Measurements from ENCODE around the gene GP1BB. TPM values are rescaled to one million over a fixed set of nuclear protein-coding genes. Genes with fewer than 3 reads are reported as not detected.

GP1BB gene
- polyA plus RNA-seq, 1 donor from 2014 or later: 42.0 TPM

DNA sequence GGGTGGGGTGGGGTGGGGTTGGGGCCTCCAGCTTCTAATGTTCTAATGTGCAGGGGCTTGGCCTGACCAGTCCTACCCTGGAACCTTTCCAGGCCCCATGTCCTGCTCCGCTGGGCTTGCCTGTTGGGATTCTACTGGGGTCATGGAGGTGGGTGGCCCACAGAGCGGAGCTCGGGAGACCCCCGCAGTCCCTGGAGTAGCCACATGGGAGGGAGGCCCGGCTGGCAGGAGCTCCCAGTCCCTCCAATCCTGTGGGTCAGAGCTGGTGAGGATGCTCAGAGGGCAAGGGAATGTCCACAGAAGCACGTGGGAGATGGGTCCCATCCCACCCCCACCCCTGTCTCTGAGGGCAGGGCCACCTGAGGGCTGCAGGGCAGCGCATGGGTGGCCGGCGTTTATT is 6.2 kb upstream of the GP1BB start:
- H3K4me3 ChIP-seq (ENCODE audit: low read length): peak overlapping the region; percentile 99
- H3K4me2 ChIP-seq (ENCODE audit: low read length): no peak overlapping the region
- H3K36me3 ChIP-seq (ENCODE audit: insufficient read depth, low read length): peaks cover 14% of the 10 kb centered on the region
- H3K9ac ChIP-seq (ENCODE audit: low read length): no peak overlapping the region
- no peaks in the 10 kb centered on the region for H3K9me2 ChIP-seq (ENCODE audit: insufficient read depth, low read length)
- no peak for TF ChIP-seq RAD21 (conservative IDR thresholded peaks at IDR 0.05)
- peaks cover 45% of the 10 kb centered on the region for H3K27me3 ChIP-seq (ENCODE audit: insufficient read depth, low read depth, low read length)
- H2AFZ ChIP-seq (ENCODE audit: low read depth, low read length): no peak overlapping the region
- H3K79me2 ChIP-seq (replicated peaks; ENCODE audit: insufficient read depth, low read length): peaks cover 8% of the 10 kb centered on the region
- H4K20me1 ChIP-seq (ENCODE audit: insufficient read depth): peaks cover 34% of the 10 kb centered on the region
- no peaks in the 10 kb centered on the region for H3K9me3 ChIP-seq (ENCODE audit: low read length)
- no peaks in the 10 kb centered on the region for H3F3A ChIP-seq (ENCODE audit: insufficient read depth, low read length, poor library complexity, severe bottlenecking)
- no peak overlapping the region for H3K27ac ChIP-seq (ENCODE audit: low read length)

DNA sequence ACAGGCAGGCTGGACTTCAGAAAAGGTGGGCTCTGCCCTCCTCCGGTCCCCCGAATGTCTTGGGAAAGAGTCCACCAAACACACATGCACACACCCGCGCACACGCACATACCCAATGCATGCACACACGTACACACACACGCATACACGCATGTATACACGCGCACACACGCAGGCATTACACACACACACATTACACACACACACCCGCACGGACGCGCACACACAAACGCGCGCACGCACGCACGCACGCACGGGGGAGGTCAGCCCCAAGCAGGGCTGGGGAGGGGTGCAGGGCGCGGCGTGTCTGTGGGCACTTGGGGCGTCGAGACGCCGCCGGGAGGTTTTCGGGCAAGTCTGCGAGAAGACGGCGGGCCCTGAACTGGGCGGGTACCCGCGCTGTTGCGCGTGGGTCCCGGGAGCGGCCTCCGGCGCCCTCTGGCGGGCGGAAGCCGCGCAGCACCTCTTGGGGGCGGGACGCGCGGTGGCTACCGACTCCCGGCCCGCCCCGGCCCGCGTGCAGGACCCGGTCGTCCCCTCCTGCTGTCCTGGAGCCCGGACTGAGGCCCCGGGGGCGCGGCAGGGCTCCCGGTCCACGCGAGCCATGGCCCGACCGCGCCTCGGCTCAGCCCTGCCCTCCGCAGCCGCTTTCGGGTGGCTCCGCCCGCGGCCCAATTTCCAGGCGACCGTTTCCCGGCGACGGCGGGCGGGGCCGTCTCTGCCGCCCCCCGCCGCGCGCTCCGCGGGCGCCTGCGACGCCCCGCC is 5.5 kb upstream of the GP1BB start:
- Histone ChIP-seq H3K27ac (ENCODE audit: low read length) (no peak overlapping the region), H3K4me3 (ENCODE audit: low read length) (peak overlapping the region; percentile 99), H3K9ac (ENCODE audit: low read length) (peak overlapping the region; percentile 29), H3K9me3 (ENCODE audit: low read length) (no peaks in the 10 kb centered on the region), H4K20me1 (ENCODE audit: insufficient read depth) (peaks cover 40% of the 10 kb centered on the region), H2AFZ (ENCODE audit: low read depth, low read length) (no peak overlapping the region), H3F3A (ENCODE audit: insufficient read depth, low read length, poor library complexity, severe bottlenecking) (no peaks in the 10 kb centered on the region), H3K36me3 (ENCODE audit: insufficient read depth, low read length) (peaks cover 14% of the 10 kb centered on the region), H3K79me2 (replicated peaks; ENCODE audit: insufficient read depth, low read length) (peaks cover 8% of the 10 kb centered on the region), H3K9me2 (ENCODE audit: insufficient read depth, low read length) (no peaks in the 10 kb centered on the region), H3K27me3 (ENCODE audit: insufficient read depth, low read depth, low read length) (peaks cover 52% of the 10 kb centered on the region), H3K4me2 (ENCODE audit: low read length) (no peak overlapping the region)
- TF ChIP-seq POLR2AphosphoS5 (IDR thresholded peaks at IDR 0.05) (no peak), SMC3 (conservative IDR thresholded peaks at IDR 0.05; ENCODE audit: poor library complexity) (peak; percentile 71), RAD21 (conservative IDR thresholded peaks at IDR 0.05) (peak; percentile 71), TAF1 (IDR thresholded peaks at IDR 0.05; ENCODE audit: low read depth) (no peak), EZH2 (IDR thresholded peaks at IDR 0.05; ENCODE audit: borderline replicate concordance, insufficient read depth, low read length, poor library complexity, severe bottlenecking) (no peak), MXI1 (conservative IDR thresholded peaks at IDR 0.05; ENCODE audit: poor library complexity, severe bottlenecking) (peak; percentile 41), EP300 (conservative IDR thresholded peaks at IDR 0.05; ENCODE audit: poor library complexity, severe bottlenecking) (peak; percentile 25)
- TF ChIP-seq, protein P1, sequence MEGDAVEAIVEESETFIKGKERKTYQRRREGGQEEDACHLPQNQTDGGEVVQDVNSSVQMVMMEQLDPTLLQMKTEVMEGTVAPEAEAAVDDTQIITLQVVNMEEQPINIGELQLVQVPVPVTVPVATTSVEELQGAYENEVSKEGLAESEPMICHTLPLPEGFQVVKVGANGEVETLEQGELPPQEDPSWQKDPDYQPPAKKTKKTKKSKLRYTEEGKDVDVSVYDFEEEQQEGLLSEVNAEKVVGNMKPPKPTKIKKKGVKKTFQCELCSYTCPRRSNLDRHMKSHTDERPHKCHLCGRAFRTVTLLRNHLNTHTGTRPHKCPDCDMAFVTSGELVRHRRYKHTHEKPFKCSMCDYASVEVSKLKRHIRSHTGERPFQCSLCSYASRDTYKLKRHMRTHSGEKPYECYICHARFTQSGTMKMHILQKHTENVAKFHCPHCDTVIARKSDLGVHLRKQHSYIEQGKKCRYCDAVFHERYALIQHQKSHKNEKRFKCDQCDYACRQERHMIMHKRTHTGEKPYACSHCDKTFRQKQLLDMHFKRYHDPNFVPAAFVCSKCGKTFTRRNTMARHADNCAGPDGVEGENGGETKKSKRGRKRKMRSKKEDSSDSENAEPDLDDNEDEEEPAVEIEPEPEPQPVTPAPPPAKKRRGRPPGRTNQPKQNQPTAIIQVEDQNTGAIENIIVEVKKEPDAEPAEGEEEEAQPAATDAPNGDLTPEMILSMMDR (IDR thresholded peaks at IDR 0.05; ENCODE audit: poor library complexity, severe bottlenecking): peak; percentile 94
- TF ChIP-seq, protein P2, sequence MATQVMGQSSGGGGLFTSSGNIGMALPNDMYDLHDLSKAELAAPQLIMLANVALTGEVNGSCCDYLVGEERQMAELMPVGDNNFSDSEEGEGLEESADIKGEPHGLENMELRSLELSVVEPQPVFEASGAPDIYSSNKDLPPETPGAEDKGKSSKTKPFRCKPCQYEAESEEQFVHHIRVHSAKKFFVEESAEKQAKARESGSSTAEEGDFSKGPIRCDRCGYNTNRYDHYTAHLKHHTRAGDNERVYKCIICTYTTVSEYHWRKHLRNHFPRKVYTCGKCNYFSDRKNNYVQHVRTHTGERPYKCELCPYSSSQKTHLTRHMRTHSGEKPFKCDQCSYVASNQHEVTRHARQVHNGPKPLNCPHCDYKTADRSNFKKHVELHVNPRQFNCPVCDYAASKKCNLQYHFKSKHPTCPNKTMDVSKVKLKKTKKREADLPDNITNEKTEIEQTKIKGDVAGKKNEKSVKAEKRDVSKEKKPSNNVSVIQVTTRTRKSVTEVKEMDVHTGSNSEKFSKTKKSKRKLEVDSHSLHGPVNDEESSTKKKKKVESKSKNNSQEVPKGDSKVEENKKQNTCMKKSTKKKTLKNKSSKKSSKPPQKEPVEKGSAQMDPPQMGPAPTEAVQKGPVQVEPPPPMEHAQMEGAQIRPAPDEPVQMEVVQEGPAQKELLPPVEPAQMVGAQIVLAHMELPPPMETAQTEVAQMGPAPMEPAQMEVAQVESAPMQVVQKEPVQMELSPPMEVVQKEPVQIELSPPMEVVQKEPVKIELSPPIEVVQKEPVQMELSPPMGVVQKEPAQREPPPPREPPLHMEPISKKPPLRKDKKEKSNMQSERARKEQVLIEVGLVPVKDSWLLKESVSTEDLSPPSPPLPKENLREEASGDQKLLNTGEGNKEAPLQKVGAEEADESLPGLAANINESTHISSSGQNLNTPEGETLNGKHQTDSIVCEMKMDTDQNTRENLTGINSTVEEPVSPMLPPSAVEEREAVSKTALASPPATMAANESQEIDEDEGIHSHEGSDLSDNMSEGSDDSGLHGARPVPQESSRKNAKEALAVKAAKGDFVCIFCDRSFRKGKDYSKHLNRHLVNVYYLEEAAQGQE (IDR thresholded peaks at IDR 0.05; ENCODE audit: borderline replicate concordance): no peak
